ENCODE measurements around the gene SRRT.
A peak's percentile ranks its signal among the peaks of the same experiment; 100 is the strongest.

Gene SRRT

DNA sequence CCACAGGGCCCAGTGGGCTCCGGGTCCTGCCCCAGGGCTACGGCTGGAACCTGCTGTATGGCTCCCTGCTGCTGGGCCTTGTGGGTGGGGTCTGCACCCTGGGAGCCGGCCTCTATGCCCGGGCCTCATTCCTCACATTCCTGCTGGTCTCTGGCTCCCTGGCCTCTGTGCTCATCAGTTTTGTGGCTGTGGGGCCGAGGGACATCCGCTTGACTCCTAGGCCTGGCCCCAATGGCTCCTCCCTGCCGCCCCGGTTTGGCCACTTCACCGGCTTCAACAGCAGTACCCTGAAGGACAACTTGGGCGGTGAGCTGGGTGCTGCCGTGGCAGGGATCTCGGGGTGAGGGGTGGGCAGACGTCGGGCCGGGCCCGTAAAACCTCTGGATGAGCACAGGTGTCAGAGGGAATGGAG, 18.0 kb upstream of the SRRT start:
- no peak for DNase-seq

DNA sequence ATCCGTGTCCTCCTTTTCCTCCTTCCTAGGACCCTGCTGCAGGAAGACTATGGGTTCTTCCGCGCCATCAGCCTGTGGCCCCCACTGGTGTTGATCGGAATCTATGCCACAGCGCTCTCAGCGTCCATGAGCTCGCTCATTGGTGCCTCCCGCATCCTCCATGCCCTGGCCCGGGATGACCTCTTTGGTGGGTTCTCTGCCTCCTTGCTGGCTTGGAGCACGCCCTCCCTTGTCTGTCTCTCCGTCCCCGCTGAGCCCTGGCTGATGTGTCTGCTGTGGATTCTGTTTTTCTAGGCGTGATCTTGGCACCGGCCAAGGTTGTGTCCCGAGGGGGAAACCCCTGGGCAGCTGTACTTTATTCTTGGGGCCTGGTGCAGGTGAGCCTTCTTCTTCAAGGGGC, 15.0 kb upstream of the SRRT start:
- DNase-seq = no peak

DNA sequence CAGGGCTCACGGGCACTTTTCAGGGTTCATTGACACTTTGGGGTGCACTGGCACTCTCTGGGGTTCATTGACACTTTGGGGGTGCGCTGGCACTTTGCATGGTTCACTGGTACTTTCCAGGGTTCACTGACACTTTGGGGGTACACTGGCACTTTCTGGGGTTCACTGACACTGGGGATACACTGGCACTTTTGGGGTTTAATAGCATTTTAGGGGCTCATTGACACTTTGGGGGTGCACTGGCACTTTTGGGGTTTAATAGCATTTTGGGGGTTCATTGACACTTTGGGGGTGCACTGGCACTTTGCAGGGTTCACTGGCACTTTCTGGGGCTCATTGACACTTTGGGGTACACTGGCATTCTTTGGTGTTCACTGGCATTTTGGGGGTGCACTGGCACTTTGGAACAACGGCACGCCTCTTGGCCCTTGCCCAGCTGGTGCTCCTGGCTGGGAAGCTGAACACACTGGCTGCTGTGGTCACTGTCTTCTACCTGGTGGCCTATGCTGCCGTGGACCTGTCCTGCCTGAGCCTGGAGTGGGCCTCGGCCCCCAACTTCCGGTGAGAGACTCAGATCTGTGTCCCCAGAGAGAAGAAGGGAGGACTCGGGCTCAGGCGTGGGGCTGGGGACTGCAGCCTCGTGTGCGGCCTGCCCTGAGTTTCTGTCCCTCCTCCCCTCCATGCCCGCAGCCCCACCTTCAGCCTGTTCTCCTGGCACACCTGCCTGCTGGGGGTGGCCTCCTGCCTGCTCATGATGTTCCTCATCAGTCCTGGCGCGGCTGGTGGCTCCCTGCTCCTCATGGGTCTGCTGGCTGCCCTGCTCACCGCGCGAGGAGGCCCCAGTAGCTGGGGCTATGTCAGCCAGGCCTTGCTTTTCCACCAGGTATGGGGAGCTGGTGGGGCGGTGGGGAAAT, 13.9 kb upstream of the SRRT start:
- no peak for DNase-seq

DNA sequence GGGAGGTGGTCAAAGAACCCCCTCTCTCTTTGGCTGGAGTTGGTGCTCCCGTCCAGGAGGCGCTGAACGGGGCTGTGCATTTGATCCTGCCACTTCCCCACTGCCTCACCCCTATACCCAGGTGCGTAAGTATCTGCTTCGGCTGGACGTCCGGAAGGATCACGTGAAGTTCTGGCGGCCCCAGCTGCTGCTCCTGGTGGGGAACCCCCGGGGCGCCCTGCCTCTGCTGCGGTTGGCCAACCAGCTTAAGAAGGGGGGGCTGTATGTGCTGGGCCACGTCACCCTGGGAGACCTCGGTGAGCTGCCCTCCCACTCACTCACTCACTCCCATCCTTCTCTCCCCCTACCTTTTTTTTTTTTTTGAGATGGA, 13.3 kb upstream of the SRRT start:
- no peak for DNase-seq

GRCh38 chr7:100863406-100863950, 11.4 kb upstream of the SRRT start:
- DNase-seq = no peak

GRCh38 chr7:100864263-100864845, 10.5 kb upstream of the SRRT start:
- no peak for DNase-seq

- no peak for DNase-seq
Measured at GRCh38 chr7:100865372-100865911, 9.5 kb upstream of the SRRT start.

GRCh38 chr7:100865938-100866728, 8.8 kb upstream of the SRRT start:
- no peak for DNase-seq

- peak; percentile 25 for DNase-seq
Measured at GRCh38 chr7:100866729-100867039, 8.2 kb upstream of the SRRT start.

- DNase-seq = peak; percentile 82
Measured at GRCh38 chr7:100867040-100867775, 7.7 kb upstream of the SRRT start, which contains the start of gene TRIP6. Gene TRIP6, plus strand, starts transcription at chr7:100867387. Its CDS starts 111 bp downstream, at chr7:100867498.

DNA sequence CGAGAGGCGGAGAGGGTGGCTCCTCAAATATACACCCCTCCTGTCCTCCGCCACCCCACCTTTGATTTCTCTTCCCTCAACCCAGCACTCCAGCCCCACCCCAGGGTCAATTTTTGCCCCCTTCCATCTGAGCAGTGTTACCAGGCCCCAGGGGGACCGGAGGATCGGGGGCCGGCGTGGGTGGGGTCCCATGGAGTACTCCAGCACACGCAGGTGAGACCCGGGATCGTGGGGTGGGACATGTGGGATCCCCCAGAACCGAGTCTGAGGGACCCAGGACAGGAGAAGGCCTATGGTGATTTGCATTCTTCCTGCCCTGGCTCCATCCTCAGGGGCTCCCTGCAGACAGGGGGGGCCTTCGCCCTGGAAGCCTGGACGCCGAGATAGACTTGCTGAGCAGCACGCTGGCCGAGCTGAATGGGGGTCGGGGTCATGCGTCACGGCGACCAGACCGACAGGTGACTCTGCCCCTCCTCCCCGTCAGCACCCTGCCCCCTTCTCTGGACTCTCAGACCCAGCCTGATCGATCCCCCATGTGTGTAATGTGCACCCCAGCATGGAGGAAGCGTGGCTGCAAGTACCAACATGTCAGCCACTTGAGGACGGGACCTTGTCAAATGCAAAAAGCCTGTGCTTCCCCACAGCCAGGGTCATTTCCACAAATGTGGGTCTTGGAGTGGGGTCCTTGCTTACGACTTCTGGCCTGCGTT, 7.0 kb upstream of the SRRT start:
- DNase-seq = peak; percentile 44

- no peak for DNase-seq
Measured at GRCh38 chr7:100873599-100874299, 1.2 kb upstream of the SRRT start.

- DNase-seq = no peak
Measured at GRCh38 chr7:100874300-100874576, 665 bp upstream of the SRRT start.

DNA sequence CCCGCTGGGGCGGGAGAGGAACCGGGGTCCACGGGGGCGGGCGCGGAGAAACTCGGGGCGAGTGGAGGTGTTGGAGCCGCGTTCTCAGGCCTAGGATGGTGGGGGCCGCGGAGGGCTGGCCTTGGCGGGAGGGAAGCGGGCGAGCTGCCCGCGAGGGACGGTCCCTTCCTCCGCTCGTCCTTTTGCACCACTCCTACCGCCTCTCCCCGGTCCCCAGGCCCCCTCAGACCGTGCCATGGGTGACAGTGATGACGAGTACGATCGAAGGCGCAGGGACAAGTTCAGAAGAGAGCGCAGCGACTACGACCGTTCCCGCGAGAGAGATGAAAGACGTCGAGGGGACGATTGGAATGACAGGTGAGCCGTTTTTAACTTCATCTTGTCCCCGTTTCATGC, 451 bp downstream of the SRRT start:
- DNase-seq = no peak

DNA sequence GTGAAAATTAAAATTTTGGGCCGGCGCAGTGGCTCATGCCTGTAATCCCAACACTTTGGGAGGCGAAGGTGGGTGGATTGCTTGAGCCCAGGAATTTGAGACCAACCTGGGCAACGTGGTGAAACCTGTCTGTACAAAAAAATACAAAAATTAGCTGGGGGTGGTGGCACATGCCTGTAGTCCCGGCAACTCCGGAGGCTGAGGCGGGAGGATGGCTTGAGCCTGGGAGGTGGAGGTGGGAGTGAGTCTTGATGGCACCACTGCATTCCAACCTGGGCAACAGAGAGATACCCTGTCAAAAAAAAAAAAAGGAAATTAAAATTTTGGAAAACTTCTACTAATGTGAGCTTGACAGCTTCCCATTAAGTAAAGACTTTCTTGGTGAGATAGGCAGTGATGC, 3.1 kb downstream of the SRRT start:
- no peak for DNase-seq

DNA sequence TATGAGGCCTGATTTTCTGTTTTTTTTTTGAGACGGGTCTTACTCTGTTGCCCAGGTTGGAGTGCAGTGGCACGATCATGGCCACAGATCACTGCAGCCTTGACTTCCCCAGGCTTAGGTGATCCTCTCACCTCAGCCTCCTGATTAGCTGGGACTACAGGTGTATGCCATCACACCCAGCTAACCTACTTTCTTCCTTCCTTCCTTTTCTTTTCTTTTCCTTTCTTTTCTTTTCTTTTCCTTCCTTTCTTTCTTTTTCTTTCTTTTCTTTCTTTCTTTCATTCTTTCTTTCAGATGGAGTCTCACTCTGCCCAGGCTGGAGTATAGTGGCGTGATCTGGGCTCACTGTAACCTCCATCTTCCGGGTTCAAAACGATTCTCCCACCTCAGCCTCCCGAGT, 3.8 kb downstream of the SRRT start:
- no peak for DNase-seq

GRCh38 chr7:100879685-100880261, 4.9 kb downstream of the SRRT start:
- peak; percentile 47 for DNase-seq

- DNase-seq = no peak
Measured at GRCh38 chr7:100880645-100881044, 5.7 kb downstream of the SRRT start.

DNA sequence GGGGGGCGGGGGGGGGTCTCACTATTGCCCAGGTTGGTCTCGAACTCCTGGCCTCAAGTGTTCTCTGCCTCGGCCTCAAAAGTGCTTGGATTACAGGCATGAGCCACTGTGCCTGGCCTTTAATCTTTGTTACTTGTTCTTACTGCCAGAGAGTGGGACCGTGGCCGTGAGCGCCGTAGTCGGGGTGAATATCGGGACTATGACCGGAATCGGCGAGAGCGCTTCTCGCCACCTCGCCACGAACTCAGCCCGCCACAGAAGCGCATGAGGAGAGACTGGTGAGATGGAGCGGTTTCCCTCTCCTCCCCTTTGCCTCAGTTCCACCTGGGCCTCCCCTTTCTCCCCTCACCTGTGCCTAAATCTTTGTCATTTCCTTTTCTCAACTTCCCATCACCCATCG, 6.2 kb downstream of the SRRT start:
- DNase-seq = no peak

DNA sequence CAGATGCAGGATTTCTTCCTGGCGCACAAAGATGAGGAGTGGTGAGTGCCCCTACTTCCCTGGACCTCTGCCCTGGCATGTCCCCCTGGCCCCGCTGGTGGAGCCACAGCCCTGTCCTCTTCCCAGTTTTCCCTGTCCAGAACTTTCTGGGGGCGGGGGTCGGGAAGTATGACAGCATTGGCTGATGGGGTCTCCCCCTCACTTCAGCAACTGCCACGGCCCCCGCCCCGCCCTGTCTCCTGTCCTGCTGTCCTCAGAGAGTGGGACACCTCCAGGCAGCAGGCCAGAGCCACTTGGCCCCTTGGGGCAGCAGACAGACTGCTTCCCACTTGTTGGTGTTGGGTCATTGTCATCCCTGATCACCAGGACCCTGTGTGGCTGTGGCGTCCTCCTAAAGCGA, 7.3 kb downstream of the SRRT start:
- DNase-seq = no peak

All from retina (tissue), 1 donor.